Activated naive CD8-positive, alpha-beta T cell treated with anti-CD3 and anti-CD28 coated beads, Interleukin-2, amount 10 ng/mL, durations not matched to agents 7 days and 5 days (primary cell): Measurements from ENCODE around the gene ISLR. TPM values are rescaled to one million over a fixed set of nuclear protein-coding genes. Genes with fewer than 3 reads are reported as not detected.

Experiments
- total RNA-seq, 2 experiments: library from RNA; stranded (reverse); gene quantifications; one replicate each; pipeline ENCODE4 v1.2.3, GENCODE V29; 2021

The ISLR gene
- total RNA-seq, 2 experiments from 2014 or later = not detected

Other genes starting within 250 kb of the ISLR start
- 10 to 100 TPM in 1 of 2 experiments, 1 to 10 TPM in 1; 8.8 to 10.5 TPM for gene LOXL1, start 247.2 kb upstream of the ISLR start, total RNA-seq
- 1 to 10 TPM; 9.4 to 9.5 TPM for gene STOML1, start 181.4 kb upstream of the ISLR start, total RNA-seq
- 100 to 1,000 TPM; 118 to 120 TPM for gene PML, start 179.0 kb upstream of the ISLR start, total RNA-seq
- gene GOLGA6A, start 91.2 kb upstream of the ISLR start, total RNA-seq = under 1 TPM in 1 of 2 experiments, not detected in 1; 0.40 TPM
- not detected for gene ISLR2, start 43.1 kb upstream of the ISLR start, total RNA-seq
- not detected for gene STRA6, start 29.1 kb downstream of the ISLR start, total RNA-seq
- gene CCDC33, start 62.6 kb downstream of the ISLR start, total RNA-seq = under 1 TPM in 1 of 2 experiments, not detected in 1; 0.17 TPM
- not detected for gene CYP11A1, start 193.9 kb downstream of the ISLR start, total RNA-seq